ENCODE data around the gene FER. TPM values are rescaled to one million over a fixed set of nuclear protein-coding genes. Genes with fewer than 3 reads are reported as not detected.
A peak's percentile ranks its signal among the peaks of the same experiment; 100 is the strongest.

The FER gene
- total and polyA plus RNA-seq, 2 experiments from 2014 or later, result 10.6 to 29.4 TPM

GRCh38 chr5:108946008-108946407, 198.3 kb downstream of the FER start:
- TF ChIP-seq EZH2 (IDR thresholded peaks at IDR 0.05; ENCODE audit: borderline replicate concordance), result no peak
- no peak for TF ChIP-seq CTCF (IDR thresholded peaks at IDR 0.05; ENCODE audit: poor library complexity)
- no peak for TF ChIP-seq EZH2phosphoT487 (IDR thresholded peaks at IDR 0.05; ENCODE audit: low read depth, severe bottlenecking, unreplicated experiment)

GRCh38 chr5:108947164-108947563, 199.5 kb downstream of the FER start:
- no peaks in the 10 kb centered on the region for H3K36me3 ChIP-seq (replicated peaks; ENCODE audit: insufficient read depth, low read depth)
- H3K27ac ChIP-seq, result no peak overlapping the region
- no peaks in the 10 kb centered on the region for H3K9me2 ChIP-seq (replicated peaks; ENCODE audit: insufficient read depth)
- WGBS (ENCODE audit: low lambda C conversion rate, missing lambda C conversion rate), result 100% methylated on average over 1 of the region's 1 CpG
- no peak for TF ChIP-seq CTCF (IDR thresholded peaks at IDR 0.05; ENCODE audit: poor library complexity)
- TF ChIP-seq EZH2phosphoT487 (IDR thresholded peaks at IDR 0.05; ENCODE audit: low read depth, severe bottlenecking, unreplicated experiment), result no peak
- TF ChIP-seq EZH2 (IDR thresholded peaks at IDR 0.05; ENCODE audit: borderline replicate concordance), result no peak
- no peak overlapping the region for H3K4me3 ChIP-seq
- DNase-seq (ENCODE audit: low spot score), result no peak
- no peak overlapping the region for H2AFZ ChIP-seq
- no peak overlapping the region for H3K4me2 ChIP-seq
- no peaks in the 10 kb centered on the region for H3K79me2 ChIP-seq
- no peaks in the 10 kb centered on the region for H3K9me3 ChIP-seq (ENCODE audit: low read depth)
- no peaks in the 10 kb centered on the region for H3K27me3 ChIP-seq
- H4K20me1 ChIP-seq (ENCODE audit: insufficient read depth, poor library complexity, severe bottlenecking), result no peaks in the 10 kb centered on the region
- H3K4me1 ChIP-seq (ENCODE audit: insufficient read depth), result no peaks in the 10 kb centered on the region

More at GRCh38 chr5:108946008-108946407, 198.3 kb downstream of the FER start:
- 83% methylated on average over 1 of the region's 1 CpG for WGBS (ENCODE audit: low lambda C conversion rate, missing lambda C conversion rate)
- H3K4me2 ChIP-seq, result no peak overlapping the region
- H3K79me2 ChIP-seq, result no peaks in the 10 kb centered on the region
- no peak overlapping the region for H3K27ac ChIP-seq
- no peaks in the 10 kb centered on the region for H3K9me2 ChIP-seq (replicated peaks; ENCODE audit: insufficient read depth)
- no peaks in the 10 kb centered on the region for H3K9me3 ChIP-seq (ENCODE audit: low read depth)
- no peaks in the 10 kb centered on the region for H3K4me1 ChIP-seq (ENCODE audit: insufficient read depth)
- no peak overlapping the region for H2AFZ ChIP-seq
- no peaks in the 10 kb centered on the region for H3K36me3 ChIP-seq (replicated peaks; ENCODE audit: insufficient read depth, low read depth)
- no peaks in the 10 kb centered on the region for H4K20me1 ChIP-seq (ENCODE audit: insufficient read depth, poor library complexity, severe bottlenecking)
- no peaks in the 10 kb centered on the region for H3K27me3 ChIP-seq
- H3K4me3 ChIP-seq, result no peak overlapping the region
- DNase-seq (ENCODE audit: low spot score), result no peak

GRCh38 chr5:108950276-108950675, 202.6 kb downstream of the FER start:
- no peaks in the 10 kb centered on the region for H3K4me1 ChIP-seq (ENCODE audit: insufficient read depth)
- no peak overlapping the region for H3K4me2 ChIP-seq
- no peak overlapping the region for H2AFZ ChIP-seq
- H3K79me2 ChIP-seq, result no peaks in the 10 kb centered on the region
- no peaks in the 10 kb centered on the region for H4K20me1 ChIP-seq (ENCODE audit: insufficient read depth, poor library complexity, severe bottlenecking)
- WGBS (ENCODE audit: low lambda C conversion rate, missing lambda C conversion rate), result 95% methylated on average over 2 of the region's 2 CpGs
- no peaks in the 10 kb centered on the region for H3K9me3 ChIP-seq (ENCODE audit: low read depth)
- TF ChIP-seq EZH2 (IDR thresholded peaks at IDR 0.05; ENCODE audit: borderline replicate concordance) (no peak), EZH2phosphoT487 (IDR thresholded peaks at IDR 0.05; ENCODE audit: low read depth, severe bottlenecking, unreplicated experiment) (no peak), CTCF (IDR thresholded peaks at IDR 0.05; ENCODE audit: poor library complexity) (no peak)
- DNase-seq (ENCODE audit: low spot score), result no peak
- H3K36me3 ChIP-seq (replicated peaks; ENCODE audit: insufficient read depth, low read depth), result no peaks in the 10 kb centered on the region
- no peaks in the 10 kb centered on the region for H3K27me3 ChIP-seq
- no peaks in the 10 kb centered on the region for H3K9me2 ChIP-seq (replicated peaks; ENCODE audit: insufficient read depth)
- no peak overlapping the region for H3K27ac ChIP-seq
- no peak overlapping the region for H3K4me3 ChIP-seq

GRCh38 chr5:108953940-108954339, 206.2 kb downstream of the FER start:
- Histone ChIP-seq H3K9me2 (replicated peaks; ENCODE audit: insufficient read depth) (no peaks in the 10 kb centered on the region), H3K4me1 (ENCODE audit: insufficient read depth) (no peaks in the 10 kb centered on the region), H3K27ac (no peak overlapping the region), H2AFZ (no peak overlapping the region), H3K4me2 (no peak overlapping the region), H4K20me1 (ENCODE audit: insufficient read depth, poor library complexity, severe bottlenecking) (no peaks in the 10 kb centered on the region), H3K9me3 (ENCODE audit: low read depth) (no peaks in the 10 kb centered on the region), H3K4me3 (no peak overlapping the region), H3K36me3 (replicated peaks; ENCODE audit: insufficient read depth, low read depth) (no peaks in the 10 kb centered on the region), H3K27me3 (no peaks in the 10 kb centered on the region), H3K79me2 (no peaks in the 10 kb centered on the region)
- TF ChIP-seq CTCF (IDR thresholded peaks at IDR 0.05; ENCODE audit: poor library complexity), result no peak
- no peak for TF ChIP-seq EZH2phosphoT487 (IDR thresholded peaks at IDR 0.05; ENCODE audit: low read depth, severe bottlenecking, unreplicated experiment)
- no peak for TF ChIP-seq EZH2 (IDR thresholded peaks at IDR 0.05; ENCODE audit: borderline replicate concordance)
- DNase-seq (ENCODE audit: low spot score), result peak; percentile 23
